Osteoblast (primary cell): ENCODE results near the gene FTO. TPM values are rescaled to one million over a fixed set of nuclear protein-coding genes. Genes with fewer than 3 reads are reported as not detected.

Experiments used
- DNase-seq: peaks from one replicate; pipeline ENCODE4 v3.0.0; 2011; ENCODE audit warnings: low spot score, mixed read lengths; ENCODE audit not compliant: insufficient read length; ENCODE audit errors: missing footprints
- H2AFZ ChIP-seq: 2 replicates; pipeline ENCODE4 v1.6.0; 2011; ENCODE audit warnings: mild to moderate bottlenecking, low read length
- H3K27ac ChIP-seq: 2 replicates; pipeline ENCODE4 v1.5.1; 2011; ENCODE audit warnings: mild to moderate bottlenecking, low read depth, low read length, moderate library complexity
- H3K27me3 ChIP-seq: 2 replicates; pipeline ENCODE4 v1.6.0; 2012; ENCODE audit warnings: mild to moderate bottlenecking, control low read depth, inconsistent platforms, low read length, moderate library complexity; ENCODE audit not compliant: insufficient read depth
- H3K36me3 ChIP-seq: 2 replicates; pipeline ENCODE4 v1.5.1; 2011; ENCODE audit warnings: mild to moderate bottlenecking, low read length, control low read depth, moderate library complexity; ENCODE audit not compliant: insufficient read depth
- H3K4me1 ChIP-seq: 2 replicates; pipeline ENCODE4 v1.5.1; 2011; ENCODE audit warnings: mild to moderate bottlenecking, low read length, control low read depth, moderate library complexity; ENCODE audit not compliant: insufficient read depth
- H3K4me2 ChIP-seq: 2 replicates; pipeline ENCODE4 v1.6.0; 2011; ENCODE audit warnings: mild to moderate bottlenecking, low read length; ENCODE audit not compliant: insufficient read depth
- H3K4me3 ChIP-seq: fragments of 200-600 bp; sonication (generic); 3 replicates; pipeline ENCODE4 v1.5.1; 2012; ENCODE audit warnings: mild to moderate bottlenecking, low read length, inconsistent platforms; ENCODE audit not compliant: insufficient read depth
- H3K79me2 ChIP-seq: 2 replicates; pipeline ENCODE4 v1.6.0; 2012; ENCODE audit warnings: mild to moderate bottlenecking, low read length, control low read depth, inconsistent platforms; ENCODE audit not compliant: insufficient read depth
- H3K9me3 ChIP-seq: 2 replicates; pipeline ENCODE4 v1.5.1; 2011; ENCODE audit warnings: low read depth, low read length, control low read depth
- H4K20me1 ChIP-seq: 2 replicates; pipeline ENCODE4 v1.6.0; 2012; ENCODE audit warnings: mild to moderate bottlenecking, low read length, control low read depth; ENCODE audit not compliant: insufficient read depth
- total RNA-seq: library from RNA; depleted of rRNA; stranded (reverse); fragments of >200 nt; gene quantifications from 2 replicates; pipeline ENCODE4 v1.2.3, GENCODE V29; 2012
- TF ChIP-seq, protein P1 (sequence below): IDR thresholded peaks from 2 replicates; pipeline ENCODE4 v1.5.1; 2011; ENCODE audit warnings: mild to moderate bottlenecking, low read depth, low read length, moderate library complexity; ENCODE audit errors: extremely low read depth

The FTO gene
- total RNA-seq, 1 donor = 152 TPM

GRCh38 chr16:53713403-53714204, 9.6 kb downstream of the FTO start:
- Histone ChIP-seq H3K79me2 (peaks cover 84% of the 10 kb centered on the region), H3K4me2 (no peak overlapping the region), H3K9me3 (no peaks in the 10 kb centered on the region), H4K20me1 (peaks cover 18% of the 10 kb centered on the region), H3K27me3 (no peaks in the 10 kb centered on the region), H3K36me3 (no peaks in the 10 kb centered on the region), H2AFZ (no peak overlapping the region), H3K4me3 (no peak overlapping the region), H3K4me1 (no peaks in the 10 kb centered on the region), H3K27ac (no peak overlapping the region)
- no peak for DNase-seq
- TF ChIP-seq, protein P1, sequence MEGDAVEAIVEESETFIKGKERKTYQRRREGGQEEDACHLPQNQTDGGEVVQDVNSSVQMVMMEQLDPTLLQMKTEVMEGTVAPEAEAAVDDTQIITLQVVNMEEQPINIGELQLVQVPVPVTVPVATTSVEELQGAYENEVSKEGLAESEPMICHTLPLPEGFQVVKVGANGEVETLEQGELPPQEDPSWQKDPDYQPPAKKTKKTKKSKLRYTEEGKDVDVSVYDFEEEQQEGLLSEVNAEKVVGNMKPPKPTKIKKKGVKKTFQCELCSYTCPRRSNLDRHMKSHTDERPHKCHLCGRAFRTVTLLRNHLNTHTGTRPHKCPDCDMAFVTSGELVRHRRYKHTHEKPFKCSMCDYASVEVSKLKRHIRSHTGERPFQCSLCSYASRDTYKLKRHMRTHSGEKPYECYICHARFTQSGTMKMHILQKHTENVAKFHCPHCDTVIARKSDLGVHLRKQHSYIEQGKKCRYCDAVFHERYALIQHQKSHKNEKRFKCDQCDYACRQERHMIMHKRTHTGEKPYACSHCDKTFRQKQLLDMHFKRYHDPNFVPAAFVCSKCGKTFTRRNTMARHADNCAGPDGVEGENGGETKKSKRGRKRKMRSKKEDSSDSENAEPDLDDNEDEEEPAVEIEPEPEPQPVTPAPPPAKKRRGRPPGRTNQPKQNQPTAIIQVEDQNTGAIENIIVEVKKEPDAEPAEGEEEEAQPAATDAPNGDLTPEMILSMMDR = no peak

- Histone ChIP-seq H3K27ac (no peak overlapping the region), H3K4me2 (no peak overlapping the region), H4K20me1 (peaks cover 16% of the 10 kb centered on the region), H2AFZ (no peak overlapping the region), H3K4me1 (no peaks in the 10 kb centered on the region), H3K4me3 (no peak overlapping the region), H3K27me3 (no peaks in the 10 kb centered on the region), H3K9me3 (no peaks in the 10 kb centered on the region), H3K36me3 (no peaks in the 10 kb centered on the region), H3K79me2 (peaks cover 85% of the 10 kb centered on the region)
- DNase-seq = no peak
- TF ChIP-seq, protein P1 = no peak
Measured at GRCh38 chr16:53714205-53715022, 10.5 kb downstream of the FTO start.

DNA sequence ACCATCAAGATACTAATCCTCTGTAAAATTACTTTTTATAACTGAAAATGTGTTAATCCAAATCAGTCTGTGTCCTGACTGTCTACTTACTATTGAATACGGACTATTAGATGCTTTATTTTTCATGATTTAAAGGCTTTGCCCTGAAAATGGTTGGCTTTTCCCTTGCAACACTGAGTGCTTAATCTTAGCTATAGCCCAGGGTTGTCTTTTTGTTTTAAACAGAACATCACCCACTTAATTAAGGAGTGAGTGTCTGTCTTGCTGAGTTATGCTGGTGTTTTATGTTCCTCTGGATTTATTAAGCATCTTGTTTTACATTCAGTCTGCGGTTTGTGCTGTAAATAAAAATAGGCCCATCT, 11.0 kb downstream of the FTO start:
- H3K79me2 ChIP-seq = peaks cover 83% of the 10 kb centered on the region
- no peak overlapping the region for H3K27ac ChIP-seq

More for the DNA sequence above, 11.0 kb downstream of the FTO start:
- H3K9me3 ChIP-seq = no peaks in the 10 kb centered on the region
- no peak overlapping the region for H3K4me3 ChIP-seq
- H3K36me3 ChIP-seq = no peaks in the 10 kb centered on the region
- no peak overlapping the region for H3K4me2 ChIP-seq
- no peaks in the 10 kb centered on the region for H3K27me3 ChIP-seq
- no peaks in the 10 kb centered on the region for H3K4me1 ChIP-seq
- peaks cover 21% of the 10 kb centered on the region for H4K20me1 ChIP-seq
- DNase-seq = no peak
- TF ChIP-seq, protein P1 = no peak
- H2AFZ ChIP-seq = no peak overlapping the region
